Activated CD8-positive, alpha-beta T cell treated with anti-CD3 and anti-CD28 coated beads for 36 hours (primary cell): ENCODE data around the gene TMCO4. TPM values are rescaled to one million over a fixed set of nuclear protein-coding genes. Genes with fewer than 3 reads are reported as not detected.

Source experiments
- ATAC-seq: fragments of 200-7000 bp; cut with Tn5 transposase; one replicate; pipeline ENCODE4 v1.10.0; 2021; ENCODE audit warnings: mild to moderate bottlenecking, moderate library complexity
- CTCF ChIA-PET: fragments of 350-600 bp; sonication (Branson Sonifier 250); formaldehyde crosslinking; loops from one replicate; lab custom pipeline; 2021; ENCODE audit warnings: antibody characterized with exemption; lab: Charles Lee
- POLR2A ChIA-PET: fragments of 350-600 bp; sonication (Branson Sonifier 250); formaldehyde crosslinking; loops from one replicate; lab custom pipeline; 2021; ENCODE audit warnings: antibody characterized with exemption; lab: Charles Lee
- DNase-seq: peaks from one replicate; pipeline ENCODE4 v3.0.0-alpha.2; 2020
- H3K27ac Mint-ChIP-seq: one replicate; pipeline ENCODE4 v1.8.0; 2021; ENCODE audit warnings: mild to moderate bottlenecking, mixed read lengths
- H3K27me3 Mint-ChIP-seq: one replicate; pipeline ENCODE4 v1.8.0; 2021; ENCODE audit warnings: mixed read lengths
- H3K36me3 Mint-ChIP-seq: one replicate; pipeline ENCODE4 v1.8.0; 2021; ENCODE audit warnings: low read depth, mixed read lengths
- H3K4me1 Mint-ChIP-seq: one replicate; pipeline ENCODE4 v1.8.0; 2021; ENCODE audit warnings: low read depth, mixed read lengths
- H3K4me3 Mint-ChIP-seq: one replicate; pipeline ENCODE4 v1.8.0; 2021; ENCODE audit warnings: mild to moderate bottlenecking, moderate library complexity, mixed read lengths
- H3K9me3 Mint-ChIP-seq: one replicate; pipeline ENCODE4 v1.8.0; 2021; ENCODE audit warnings: mixed read lengths
- intact Hi-C: fragments of 100-400 bp; cut with micrococcal nuclease; formaldehyde crosslinking; loops from one replicate; pipeline ENCODE4 v1.10.0; 2022
- total RNA-seq, 2 experiments: library from RNA; stranded (reverse); gene quantifications; one replicate each; pipeline ENCODE4 v1.2.3, GENCODE V29; 2021
- TF ChIP-seq, protein P1 (sequence below): fragments of 200-600 bp; IDR thresholded peaks from one replicate; pipeline ENCODE4 v1.8.0; 2022; ENCODE audit warnings: antibody characterized with exemption, mild to moderate bottlenecking

The TMCO4 gene
- total RNA-seq, 2 experiments from 2014 or later: 10.8 to 13.2 TPM

DNA sequence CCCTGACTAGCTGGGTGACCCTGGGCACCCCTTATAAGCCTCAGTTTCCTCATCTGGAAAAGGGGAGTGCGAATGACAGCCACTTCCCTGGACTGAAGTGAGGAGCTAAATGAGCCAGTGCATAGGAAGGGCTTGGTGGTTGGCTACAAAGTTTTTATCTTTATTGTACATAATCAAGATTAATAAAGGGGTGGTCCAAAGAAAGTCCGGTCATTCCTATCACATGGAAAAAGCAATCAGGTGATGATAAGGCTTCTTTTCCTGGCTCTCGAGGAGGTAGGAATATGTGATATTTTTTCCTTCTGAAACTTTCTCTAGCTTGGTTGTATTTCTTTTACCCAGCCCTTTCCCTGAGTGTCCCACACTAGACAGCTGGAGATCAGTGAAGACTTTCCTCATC is 56.5 kb downstream of the TMCO4 start:
- ChIA-PET POLR2A (no interaction called here), CTCF (no interaction called here)
- Mint-ChIP-seq H3K36me3 (peaks cover 30% of the 10 kb centered on the region), H3K27me3 (no peaks in the 10 kb centered on the region), H3K4me3 (no peak overlapping the region), H3K9me3 (no peaks in the 10 kb centered on the region), H3K27ac (no peak overlapping the region), H3K4me1 (no peaks in the 10 kb centered on the region)
- intact Hi-C loops: no loop called here
- no peak for DNase-seq
- no peak for ATAC-seq
- TF ChIP-seq, protein P1, sequence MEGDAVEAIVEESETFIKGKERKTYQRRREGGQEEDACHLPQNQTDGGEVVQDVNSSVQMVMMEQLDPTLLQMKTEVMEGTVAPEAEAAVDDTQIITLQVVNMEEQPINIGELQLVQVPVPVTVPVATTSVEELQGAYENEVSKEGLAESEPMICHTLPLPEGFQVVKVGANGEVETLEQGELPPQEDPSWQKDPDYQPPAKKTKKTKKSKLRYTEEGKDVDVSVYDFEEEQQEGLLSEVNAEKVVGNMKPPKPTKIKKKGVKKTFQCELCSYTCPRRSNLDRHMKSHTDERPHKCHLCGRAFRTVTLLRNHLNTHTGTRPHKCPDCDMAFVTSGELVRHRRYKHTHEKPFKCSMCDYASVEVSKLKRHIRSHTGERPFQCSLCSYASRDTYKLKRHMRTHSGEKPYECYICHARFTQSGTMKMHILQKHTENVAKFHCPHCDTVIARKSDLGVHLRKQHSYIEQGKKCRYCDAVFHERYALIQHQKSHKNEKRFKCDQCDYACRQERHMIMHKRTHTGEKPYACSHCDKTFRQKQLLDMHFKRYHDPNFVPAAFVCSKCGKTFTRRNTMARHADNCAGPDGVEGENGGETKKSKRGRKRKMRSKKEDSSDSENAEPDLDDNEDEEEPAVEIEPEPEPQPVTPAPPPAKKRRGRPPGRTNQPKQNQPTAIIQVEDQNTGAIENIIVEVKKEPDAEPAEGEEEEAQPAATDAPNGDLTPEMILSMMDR: no peak

DNA sequence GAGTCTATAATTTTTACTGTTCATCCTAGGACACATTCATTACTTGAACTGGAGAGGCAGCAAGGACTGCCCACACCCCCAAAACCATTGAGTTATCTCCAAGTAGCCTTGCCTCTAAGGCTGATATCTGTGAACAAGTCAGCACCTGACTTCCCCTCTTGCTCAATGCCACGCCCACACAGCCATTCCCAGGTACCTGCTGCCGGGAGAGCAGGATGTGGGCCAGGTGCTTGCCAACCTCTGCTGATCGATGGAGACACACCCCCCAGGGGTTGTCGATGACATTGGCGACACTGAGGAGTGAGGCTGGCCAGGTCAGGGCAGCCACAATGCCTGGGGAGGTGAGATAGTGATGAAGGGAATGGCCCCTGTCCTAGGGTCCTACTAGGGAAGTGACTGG is 60.1 kb downstream of the TMCO4 start:
- DNase-seq (no peak), ATAC-seq (no peak)
- TF ChIP-seq, protein P1: no peak
- Mint-ChIP-seq H3K4me1 (no peaks in the 10 kb centered on the region), H3K27me3 (no peaks in the 10 kb centered on the region), H3K9me3 (no peaks in the 10 kb centered on the region), H3K27ac (no peak overlapping the region), H3K4me3 (no peak overlapping the region), H3K36me3 (peaks cover 23% of the 10 kb centered on the region)
- intact Hi-C loops: no loop called here
- CTCF ChIA-PET: no interaction called here
- POLR2A ChIA-PET: no interaction called here

DNA sequence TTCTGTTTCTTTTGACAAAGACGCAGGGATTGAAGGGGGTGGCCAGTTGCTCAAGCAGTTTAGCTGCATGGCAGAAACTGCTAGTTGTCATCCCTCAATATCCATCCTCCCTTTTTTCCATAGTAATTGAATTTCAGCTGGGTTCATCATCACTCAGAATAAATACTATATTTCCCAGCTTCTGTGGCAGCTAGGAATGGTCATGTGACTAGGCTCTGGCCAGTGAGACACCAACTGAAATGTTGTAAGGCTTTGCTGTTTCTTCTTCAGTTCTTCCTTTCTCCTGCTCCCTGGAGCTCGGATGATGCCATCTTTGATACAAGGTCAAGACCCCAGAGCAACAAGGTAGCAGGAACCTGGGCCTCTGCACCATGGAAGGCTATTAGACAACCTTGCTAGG is 61.0 kb downstream of the TMCO4 start:
- H3K27me3 Mint-ChIP-seq: no peaks in the 10 kb centered on the region

DNA sequence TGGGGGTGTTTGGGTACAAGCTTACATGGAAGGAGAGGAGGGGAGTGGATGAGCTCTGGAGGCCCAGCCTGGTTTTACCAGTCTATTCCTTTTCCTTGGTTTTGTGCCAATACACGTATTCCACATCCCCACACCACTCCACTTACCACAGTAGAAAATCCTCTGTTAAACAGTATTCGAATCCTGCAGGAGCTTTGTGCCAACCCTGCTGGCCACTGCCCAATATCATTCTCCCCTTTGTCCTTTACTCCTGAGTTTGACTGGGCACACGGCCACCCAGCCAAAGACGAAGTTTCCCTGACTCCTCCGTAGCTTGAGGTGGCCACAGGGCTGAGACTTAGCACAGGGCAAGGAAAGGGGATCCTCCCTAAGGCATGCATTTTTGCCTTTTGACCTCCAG is 61.6 kb downstream of the TMCO4 start:
- TF ChIP-seq, protein P1: no peak
- no peaks in the 10 kb centered on the region for H3K4me1 Mint-ChIP-seq
- peaks cover 27% of the 10 kb centered on the region for H3K36me3 Mint-ChIP-seq
- POLR2A ChIA-PET: no interaction called here
- no peak for DNase-seq
- intact Hi-C loops: no loop called here
- H3K4me3 Mint-ChIP-seq: no peak overlapping the region
- no peaks in the 10 kb centered on the region for H3K27me3 Mint-ChIP-seq
- ATAC-seq: no peak
- no peaks in the 10 kb centered on the region for H3K9me3 Mint-ChIP-seq
- CTCF ChIA-PET: interaction anchor here (1.1 kb wide), 1 partner anchor 34 kb away, joined by 4 read pairs; no protein-coding TSS in a partner anchor
- H3K27ac Mint-ChIP-seq: no peak overlapping the region

More for the DNA sequence above, 61.0 kb downstream of the TMCO4 start:
- Mint-ChIP-seq H3K27ac (no peak overlapping the region), H3K4me1 (no peaks in the 10 kb centered on the region), H3K4me3 (no peak overlapping the region), H3K9me3 (no peaks in the 10 kb centered on the region), H3K36me3 (peaks cover 25% of the 10 kb centered on the region)
- intact Hi-C loops: no loop called here
- TF ChIP-seq, protein P1: no peak
- CTCF ChIA-PET: interaction anchor here (0.8 to 1.1 kb wide), 2 partner anchors 23 to 34 kb away, joined by 4 read pairs; no protein-coding TSS in a partner anchor
- POLR2A ChIA-PET: no interaction called here
- ATAC-seq: no peak
- DNase-seq: no peak

DNA sequence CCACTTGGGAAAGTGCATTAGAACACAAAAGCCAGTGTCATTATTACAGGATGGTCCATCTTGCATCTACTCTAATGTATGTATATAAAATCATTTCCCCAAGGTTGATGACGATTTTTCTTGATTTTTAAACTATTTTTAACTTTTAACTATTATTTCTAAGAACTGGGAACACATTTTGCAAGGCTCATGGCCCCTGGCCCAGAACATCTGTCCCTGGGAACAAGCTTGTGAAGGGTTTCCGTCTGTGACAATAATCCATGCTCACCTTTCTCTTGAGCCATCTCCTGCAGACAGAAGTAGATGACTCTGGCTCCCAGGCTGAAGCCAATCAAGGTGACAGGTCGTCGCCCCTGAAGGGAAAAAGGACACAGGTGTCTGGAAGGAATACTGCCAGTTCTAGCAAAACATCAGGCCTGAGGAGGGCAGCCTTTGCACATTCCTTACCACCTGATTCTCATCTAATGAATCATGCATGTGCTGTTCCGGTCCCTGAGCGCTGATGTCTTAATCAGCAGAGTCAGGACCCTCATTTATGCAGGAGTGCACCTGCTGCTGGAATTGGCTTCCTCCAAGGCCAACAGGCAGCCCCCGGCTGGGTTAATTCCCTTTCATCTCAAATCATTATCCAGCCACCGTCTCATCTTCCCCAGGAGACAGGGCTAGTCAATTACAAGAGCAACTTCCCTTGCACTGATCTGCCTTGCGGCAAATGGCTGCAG is 62.5 kb downstream of the TMCO4 start:
- no peaks in the 10 kb centered on the region for H3K9me3 Mint-ChIP-seq
- ChIA-PET POLR2A (no interaction called here), CTCF (interaction anchor here (1.1 kb wide), 1 partner anchor 33 kb away, joined by 4 read pairs; no protein-coding TSS in a partner anchor)
- H3K4me3 Mint-ChIP-seq: no peak overlapping the region
- ATAC-seq (no peak), DNase-seq (no peak)
- H3K27ac Mint-ChIP-seq: no peak overlapping the region
- TF ChIP-seq, protein P1: no peak
- intact Hi-C loops: no loop called here
- no peaks in the 10 kb centered on the region for H3K4me1 Mint-ChIP-seq
- no peaks in the 10 kb centered on the region for H3K27me3 Mint-ChIP-seq
- peaks cover 32% of the 10 kb centered on the region for H3K36me3 Mint-ChIP-seq
